Chondrocyte (in vitro differentiated cells): Measurements from ENCODE around the gene MTHFD1L. TPM values are rescaled to one million over a fixed set of nuclear protein-coding genes. Genes with fewer than 3 reads are reported as not detected.

Experiments used
- DNase-seq: peaks from one replicate; pipeline ENCODE4 v3.0.0; 2021; ENCODE audit warnings: mixed read lengths, low spot score
- H3K27ac Mint-ChIP-seq: one replicate; pipeline ENCODE4 v1.8.0; 2021; ENCODE audit warnings: mild to moderate bottlenecking, moderate library complexity, mixed read lengths; ENCODE audit not compliant: unreplicated experiment
- H3K27me3 Mint-ChIP-seq: 2 replicates; pipeline ENCODE4 v1.8.0; 2021; ENCODE audit warnings: low read depth, mixed read lengths
- H3K36me3 Mint-ChIP-seq: 2 replicates; pipeline ENCODE4 v1.8.0; 2021; ENCODE audit warnings: low read depth, mixed read lengths
- H3K4me1 Mint-ChIP-seq: 2 replicates; pipeline ENCODE4 v1.8.0; 2021; ENCODE audit warnings: low read depth, mild to moderate bottlenecking, mixed read lengths
- H3K4me3 Mint-ChIP-seq: one replicate; pipeline ENCODE4 v1.8.0; 2021; ENCODE audit warnings: mild to moderate bottlenecking, moderate library complexity, mixed read lengths; ENCODE audit not compliant: unreplicated experiment
- H3K9me3 Mint-ChIP-seq: 2 replicates; pipeline ENCODE4 v1.8.0; 2021; ENCODE audit warnings: low read depth, mixed read lengths
- CTCF ChIP-seq: fragments of 200-600 bp; sonication (generic); IDR thresholded peaks from 2 replicates; pipeline ENCODE4 v1.5.0; 2021; ENCODE audit warnings: antibody characterized with exemption, mild to moderate bottlenecking, moderate library complexity
- total RNA-seq: library from RNA; stranded (reverse); gene quantifications from 3 replicates; pipeline ENCODE4 v1.2.1, GENCODE V29; 2021

MTHFD1L gene
- total RNA-seq, 1 donor from 2014 or later, result 93.7 TPM

GRCh38 chr6:151005164-151005563 is 139.7 kb downstream of the MTHFD1L start:
- peaks cover 10% of the 10 kb centered on the region for H3K36me3 Mint-ChIP-seq
- no peaks in the 10 kb centered on the region for H3K27me3 Mint-ChIP-seq
- no peak for DNase-seq
- H3K4me3 Mint-ChIP-seq, result no peak overlapping the region
- no peak overlapping the region for H3K27ac Mint-ChIP-seq
- no peaks in the 10 kb centered on the region for H3K9me3 Mint-ChIP-seq
- TF ChIP-seq CTCF, result no peak
- H3K4me1 Mint-ChIP-seq, result peaks cover 33% of the 10 kb centered on the region

GRCh38 chr6:151005896-151006632 is 140.6 kb downstream of the MTHFD1L start:
- H3K27ac Mint-ChIP-seq, result peak overlapping the region; percentile 49
- H3K4me1 Mint-ChIP-seq, result peaks cover 28% of the 10 kb centered on the region

GRCh38 chr6:151007076-151007475 is 141.6 kb downstream of the MTHFD1L start:
- H3K36me3 Mint-ChIP-seq, result peaks cover 10% of the 10 kb centered on the region
- H3K27ac Mint-ChIP-seq, result no peak overlapping the region
- H3K4me1 Mint-ChIP-seq, result peaks cover 32% of the 10 kb centered on the region
- no peak overlapping the region for H3K4me3 Mint-ChIP-seq
- no peak for DNase-seq
- H3K9me3 Mint-ChIP-seq, result no peaks in the 10 kb centered on the region
- TF ChIP-seq CTCF, result no peak
- no peaks in the 10 kb centered on the region for H3K27me3 Mint-ChIP-seq

More at GRCh38 chr6:151005896-151006632, 140.6 kb downstream of the MTHFD1L start:
- DNase-seq, result no peak
- no peak overlapping the region for H3K4me3 Mint-ChIP-seq
- peaks cover 10% of the 10 kb centered on the region for H3K36me3 Mint-ChIP-seq
- TF ChIP-seq CTCF, result no peak
- no peaks in the 10 kb centered on the region for H3K27me3 Mint-ChIP-seq
- H3K9me3 Mint-ChIP-seq, result no peaks in the 10 kb centered on the region

GRCh38 chr6:151007922-151008321 is 142.4 kb downstream of the MTHFD1L start:
- no peak for TF ChIP-seq CTCF
- DNase-seq, result no peak
- H3K36me3 Mint-ChIP-seq, result peaks cover 9% of the 10 kb centered on the region
- no peaks in the 10 kb centered on the region for H3K27me3 Mint-ChIP-seq
- no peaks in the 10 kb centered on the region for H3K9me3 Mint-ChIP-seq
- peaks cover 41% of the 10 kb centered on the region for H3K4me1 Mint-ChIP-seq
- no peak overlapping the region for H3K27ac Mint-ChIP-seq
- H3K4me3 Mint-ChIP-seq, result no peak overlapping the region

GRCh38 chr6:151008425-151008824 is 142.9 kb downstream of the MTHFD1L start:
- Mint-ChIP-seq H3K4me1 (peaks cover 43% of the 10 kb centered on the region), H3K36me3 (peaks cover 8% of the 10 kb centered on the region), H3K27me3 (no peaks in the 10 kb centered on the region), H3K9me3 (no peaks in the 10 kb centered on the region), H3K27ac (no peak overlapping the region), H3K4me3 (no peak overlapping the region)
- no peak for TF ChIP-seq CTCF
- no peak for DNase-seq
